ENCODE data around the gene RRAGB. TPM values are rescaled to one million over a fixed set of nuclear protein-coding genes. Genes with fewer than 3 reads are reported as not detected.
"Not testable (repeated sequence)": the region's sequence is repeated elsewhere in the genome, so short reads cannot be mapped to it uniquely, and the experiment has no call there.

The RRAGB gene
- total RNA-seq, 1 donor from 2014 or later = 15.3 TPM

DNA sequence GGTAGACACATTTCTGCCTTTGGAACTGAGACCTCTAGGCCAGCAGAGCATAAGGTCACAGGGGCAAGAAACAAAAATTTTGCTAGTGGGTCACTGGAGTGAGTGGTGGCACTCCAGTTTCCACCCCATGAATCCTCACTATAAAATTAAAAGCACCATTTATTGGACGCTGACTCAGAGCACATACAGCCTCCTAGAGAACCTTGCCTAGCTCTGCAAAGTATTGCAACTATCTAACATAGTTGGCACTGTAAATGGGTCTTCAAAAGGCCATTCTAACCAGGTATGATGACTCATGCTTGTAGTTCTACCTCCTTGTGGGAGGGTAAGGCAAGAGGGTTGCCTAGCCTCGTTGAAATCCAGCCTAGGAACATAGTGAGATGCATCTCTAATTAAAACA is 25.1 kb downstream of the RRAGB start:
- Mint-ChIP-seq H3K4me3 (no peak overlapping the region), H3K27me3 (no peaks in the 10 kb centered on the region), H3K9me3 (no peaks in the 10 kb centered on the region), H3K27ac (no peak overlapping the region), H3K4me1 (no peaks in the 10 kb centered on the region), H3K36me3 (ENCODE audit: low read depth) (peaks cover 47% of the 10 kb centered on the region)
- DNase-seq (no peak), ATAC-seq (ENCODE audit: low read depth) (no peak)
- intact Hi-C loops (cut with micrococcal nuclease) = no loop called here
- TF ChIP-seq, protein P1, sequence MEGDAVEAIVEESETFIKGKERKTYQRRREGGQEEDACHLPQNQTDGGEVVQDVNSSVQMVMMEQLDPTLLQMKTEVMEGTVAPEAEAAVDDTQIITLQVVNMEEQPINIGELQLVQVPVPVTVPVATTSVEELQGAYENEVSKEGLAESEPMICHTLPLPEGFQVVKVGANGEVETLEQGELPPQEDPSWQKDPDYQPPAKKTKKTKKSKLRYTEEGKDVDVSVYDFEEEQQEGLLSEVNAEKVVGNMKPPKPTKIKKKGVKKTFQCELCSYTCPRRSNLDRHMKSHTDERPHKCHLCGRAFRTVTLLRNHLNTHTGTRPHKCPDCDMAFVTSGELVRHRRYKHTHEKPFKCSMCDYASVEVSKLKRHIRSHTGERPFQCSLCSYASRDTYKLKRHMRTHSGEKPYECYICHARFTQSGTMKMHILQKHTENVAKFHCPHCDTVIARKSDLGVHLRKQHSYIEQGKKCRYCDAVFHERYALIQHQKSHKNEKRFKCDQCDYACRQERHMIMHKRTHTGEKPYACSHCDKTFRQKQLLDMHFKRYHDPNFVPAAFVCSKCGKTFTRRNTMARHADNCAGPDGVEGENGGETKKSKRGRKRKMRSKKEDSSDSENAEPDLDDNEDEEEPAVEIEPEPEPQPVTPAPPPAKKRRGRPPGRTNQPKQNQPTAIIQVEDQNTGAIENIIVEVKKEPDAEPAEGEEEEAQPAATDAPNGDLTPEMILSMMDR (IDR thresholded peaks at IDR 0.05) = no peak
- POLR2A ChIA-PET = no interaction called here
- CTCF ChIA-PET = no interaction called here

DNA sequence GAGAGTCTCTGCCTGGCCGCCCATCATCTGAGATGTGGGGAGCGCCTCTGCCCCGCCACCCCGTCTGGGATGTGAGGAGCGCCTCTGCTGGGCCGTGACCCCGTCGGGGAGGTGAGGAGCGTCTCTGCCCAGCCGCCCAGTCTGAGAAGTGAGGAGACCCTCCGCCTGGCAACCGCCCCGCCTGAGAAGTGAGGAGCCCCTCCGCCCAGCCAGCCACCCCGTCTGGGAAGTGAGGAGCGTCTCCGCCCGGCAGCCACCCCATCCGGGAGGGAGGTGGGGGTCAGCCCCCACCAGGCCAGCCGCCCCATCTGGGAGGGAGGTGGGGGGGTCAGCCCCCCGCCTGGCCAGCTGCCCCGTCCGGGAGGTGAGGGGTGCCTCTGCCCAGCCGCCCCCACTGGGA is 30.9 kb downstream of the RRAGB start:
- H3K4me1 Mint-ChIP-seq; H3K27ac Mint-ChIP-seq; POLR2A ChIA-PET; ATAC-seq (ENCODE audit: low read depth); intact Hi-C loops (cut with micrococcal nuclease); H3K27me3 Mint-ChIP-seq; H3K4me3 Mint-ChIP-seq; DNase-seq; H3K9me3 Mint-ChIP-seq; CTCF ChIA-PET: not testable (repeated sequence)
- H3K36me3 Mint-ChIP-seq (ENCODE audit: low read depth) = peaks cover 38% of the 10 kb centered on the region

DNA sequence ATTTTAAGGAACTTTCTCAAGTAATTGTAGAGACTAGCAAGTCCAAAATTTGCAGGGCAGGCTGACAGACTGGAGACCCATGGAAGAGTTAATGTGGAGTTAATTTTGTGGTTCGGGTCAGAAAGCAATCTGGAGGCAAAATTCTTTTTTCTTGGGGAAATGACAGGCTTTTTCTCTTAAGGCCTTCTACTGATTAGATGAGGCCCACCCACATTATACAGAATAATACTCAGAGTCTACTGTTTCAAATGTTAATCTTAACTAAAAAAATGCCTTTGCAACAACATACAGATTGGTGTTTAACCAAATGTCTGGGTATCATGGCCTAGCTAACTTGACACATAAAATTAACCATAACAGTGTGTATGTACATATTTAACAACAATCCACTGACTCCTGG is 32.7 kb downstream of the RRAGB start:
- peaks cover 37% of the 10 kb centered on the region for H3K36me3 Mint-ChIP-seq (ENCODE audit: low read depth)
- peaks cover 5% of the 10 kb centered on the region for H3K4me1 Mint-ChIP-seq
- H3K27me3 Mint-ChIP-seq = no peaks in the 10 kb centered on the region
- H3K27ac Mint-ChIP-seq = no peak overlapping the region
- POLR2A ChIA-PET = no interaction called here
- H3K4me3 Mint-ChIP-seq = no peak overlapping the region
- intact Hi-C loops (cut with micrococcal nuclease) = no loop called here
- no peak for DNase-seq
- no peaks in the 10 kb centered on the region for H3K9me3 Mint-ChIP-seq
- CTCF ChIA-PET = no interaction called here
- ATAC-seq (ENCODE audit: low read depth) = no peak
- TF ChIP-seq, protein P1 (IDR thresholded peaks at IDR 0.05) = no peak

DNA sequence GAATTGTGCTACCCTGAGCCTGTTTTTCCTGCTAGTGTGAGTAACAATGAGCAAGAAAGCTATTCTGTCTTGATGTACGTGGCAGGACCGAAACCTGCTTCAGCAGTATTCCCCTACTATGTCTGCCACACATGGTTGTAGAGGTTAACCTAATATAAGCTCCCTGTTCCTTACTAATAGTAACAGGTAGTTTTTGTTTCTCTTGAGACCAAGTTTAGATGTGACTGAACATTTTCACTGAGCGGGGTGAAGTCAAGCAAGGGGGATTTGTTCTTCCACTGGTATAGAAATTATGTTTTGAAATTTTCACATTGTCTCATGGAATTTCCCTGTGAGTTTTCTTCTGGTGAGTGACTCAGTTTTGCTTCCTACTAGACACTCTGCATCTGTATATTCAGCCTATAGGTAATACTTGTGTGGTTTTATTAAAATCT is 37.3 kb downstream of the RRAGB start:
- TF ChIP-seq, protein P1 (IDR thresholded peaks at IDR 0.05) = no peak
- ChIA-PET CTCF (no interaction called here), POLR2A (interaction anchor here (0.9 to 1.1 kb wide), 2 partner anchors 153 to 165 kb away, joined by 3 read pairs; no protein-coding TSS in a partner anchor)
- Mint-ChIP-seq H3K27me3 (no peaks in the 10 kb centered on the region), H3K4me1 (peaks cover 5% of the 10 kb centered on the region), H3K36me3 (ENCODE audit: low read depth) (peaks cover 52% of the 10 kb centered on the region), H3K4me3 (no peak overlapping the region), H3K27ac (peak overlapping the region; percentile 41), H3K9me3 (no peaks in the 10 kb centered on the region)
- intact Hi-C loops (cut with micrococcal nuclease) = loop anchor here (5.0 kb wide), 1 partner anchor 152 kb away; no protein-coding TSS in a partner anchor
- peak; percentile 40 for ATAC-seq (ENCODE audit: low read depth)
- no peak for DNase-seq

DNA sequence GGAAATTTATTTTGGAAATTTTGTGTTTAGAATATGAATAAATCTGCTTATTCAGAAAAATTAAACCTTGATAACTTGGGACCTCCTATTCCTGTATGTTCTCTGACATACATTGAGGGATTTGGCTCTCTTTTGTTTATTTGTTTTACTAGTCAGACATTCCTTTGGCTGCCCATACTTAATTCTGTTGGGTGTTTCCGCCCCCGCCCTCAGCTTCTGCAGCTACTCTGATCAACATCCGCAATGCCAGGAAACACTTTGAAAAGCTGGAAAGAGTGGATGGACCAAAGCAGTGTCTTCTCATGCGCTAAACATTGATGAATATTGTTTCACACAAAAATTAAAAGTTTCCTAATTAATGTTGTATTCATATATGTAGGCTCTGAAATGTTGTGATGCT is 40.5 kb downstream of the RRAGB start:
- no peak for ATAC-seq (ENCODE audit: low read depth)
- POLR2A ChIA-PET = no interaction called here
- H3K36me3 Mint-ChIP-seq (ENCODE audit: low read depth) = peaks cover 50% of the 10 kb centered on the region
- CTCF ChIA-PET = no interaction called here
- H3K9me3 Mint-ChIP-seq = no peaks in the 10 kb centered on the region
- H3K4me3 Mint-ChIP-seq = no peak overlapping the region
- intact Hi-C loops (cut with micrococcal nuclease) = loop anchor here (5.0 kb wide), 1 partner anchor 149 kb away; no protein-coding TSS in a partner anchor
- no peak overlapping the region for H3K27ac Mint-ChIP-seq
- TF ChIP-seq, protein P1 (IDR thresholded peaks at IDR 0.05) = no peak
- H3K27me3 Mint-ChIP-seq = no peaks in the 10 kb centered on the region
- DNase-seq = no peak
- peaks cover 5% of the 10 kb centered on the region for H3K4me1 Mint-ChIP-seq

DNA sequence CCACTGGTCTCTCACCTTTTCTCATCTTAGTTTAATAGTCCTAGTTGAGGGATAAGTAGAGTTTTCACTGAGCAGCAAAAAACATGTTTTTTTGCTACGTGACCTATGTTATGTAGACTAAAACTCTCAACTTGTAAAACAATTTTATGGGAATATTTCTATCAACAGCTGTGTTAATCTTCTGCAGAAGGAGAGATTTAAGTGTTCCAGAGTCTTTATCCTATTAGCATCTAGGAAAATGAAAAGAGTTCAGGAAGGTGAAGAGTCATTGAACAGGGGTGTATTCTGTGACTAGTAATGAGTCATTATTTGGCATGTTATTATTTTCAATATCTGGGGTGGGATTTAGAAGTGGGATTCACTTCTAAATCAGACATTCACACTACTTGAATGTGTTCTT is 41.9 kb downstream of the RRAGB start:
- Mint-ChIP-seq H3K27ac (no peak overlapping the region), H3K4me3 (no peak overlapping the region), H3K36me3 (ENCODE audit: low read depth) (peaks cover 52% of the 10 kb centered on the region), H3K4me1 (peaks cover 5% of the 10 kb centered on the region), H3K27me3 (no peaks in the 10 kb centered on the region), H3K9me3 (no peaks in the 10 kb centered on the region)
- ChIA-PET POLR2A (no interaction called here), CTCF (no interaction called here)
- no peak for DNase-seq
- TF ChIP-seq, protein P1 (IDR thresholded peaks at IDR 0.05) = no peak
- intact Hi-C loops (cut with micrococcal nuclease) = loop anchor here (5.0 kb wide), 1 partner anchor 148 kb away; no protein-coding TSS in a partner anchor
- no peak for ATAC-seq (ENCODE audit: low read depth)

Measured in activated B cell treated with CpG ODN at 0.5 μM for 24 hours (primary cell).